Cardiac ventricle fibroblast (primary cell): ENCODE measurements around the gene POMGNT2. TPM values are rescaled to one million over a fixed set of nuclear protein-coding genes. Genes with fewer than 3 reads are reported as not detected.

Experiments
- total RNA-seq: library from RNA; depleted of rRNA; stranded (reverse); fragments of >200 nt; gene quantifications from 2 replicates; pipeline ENCODE4 v1.2.3, GENCODE V29; 2015

The POMGNT2 gene
- 11.0 and 13.6 TPM in 2 replicates for total RNA-seq

GRCh38 chr3:43105596-43106292 is at the start of gene POMGNT2:
POMGNT2 (minus strand) TSS chr3:43106079; CDS start chr3:43081431, 24,648 bp downstream.

Other genes starting within 250 kb of the POMGNT2 start
- not detected in 2 replicates for gene CYP8B1, start 230.2 kb downstream of the POMGNT2 start, total RNA-seq
- 1.1 and 1.4 TPM in 2 replicates for gene ZNF662, start 199.9 kb downstream of the POMGNT2 start, total RNA-seq
- 0.15 and 0.75 TPM in 2 replicates for gene GASK1A, start 126.8 kb downstream of the POMGNT2 start, total RNA-seq
- 12.4 and 13.7 TPM in 2 replicates for gene SNRK, start 180.5 kb upstream of the POMGNT2 start, total RNA-seq